Measurements from ENCODE around the gene DRC7. TPM values are rescaled to one million over a fixed set of nuclear protein-coding genes. Genes with fewer than 3 reads are reported as not detected.

DRC7 gene
- total RNA-seq, 1 donor from 2014 or later, result 0.41 TPM

DNA sequence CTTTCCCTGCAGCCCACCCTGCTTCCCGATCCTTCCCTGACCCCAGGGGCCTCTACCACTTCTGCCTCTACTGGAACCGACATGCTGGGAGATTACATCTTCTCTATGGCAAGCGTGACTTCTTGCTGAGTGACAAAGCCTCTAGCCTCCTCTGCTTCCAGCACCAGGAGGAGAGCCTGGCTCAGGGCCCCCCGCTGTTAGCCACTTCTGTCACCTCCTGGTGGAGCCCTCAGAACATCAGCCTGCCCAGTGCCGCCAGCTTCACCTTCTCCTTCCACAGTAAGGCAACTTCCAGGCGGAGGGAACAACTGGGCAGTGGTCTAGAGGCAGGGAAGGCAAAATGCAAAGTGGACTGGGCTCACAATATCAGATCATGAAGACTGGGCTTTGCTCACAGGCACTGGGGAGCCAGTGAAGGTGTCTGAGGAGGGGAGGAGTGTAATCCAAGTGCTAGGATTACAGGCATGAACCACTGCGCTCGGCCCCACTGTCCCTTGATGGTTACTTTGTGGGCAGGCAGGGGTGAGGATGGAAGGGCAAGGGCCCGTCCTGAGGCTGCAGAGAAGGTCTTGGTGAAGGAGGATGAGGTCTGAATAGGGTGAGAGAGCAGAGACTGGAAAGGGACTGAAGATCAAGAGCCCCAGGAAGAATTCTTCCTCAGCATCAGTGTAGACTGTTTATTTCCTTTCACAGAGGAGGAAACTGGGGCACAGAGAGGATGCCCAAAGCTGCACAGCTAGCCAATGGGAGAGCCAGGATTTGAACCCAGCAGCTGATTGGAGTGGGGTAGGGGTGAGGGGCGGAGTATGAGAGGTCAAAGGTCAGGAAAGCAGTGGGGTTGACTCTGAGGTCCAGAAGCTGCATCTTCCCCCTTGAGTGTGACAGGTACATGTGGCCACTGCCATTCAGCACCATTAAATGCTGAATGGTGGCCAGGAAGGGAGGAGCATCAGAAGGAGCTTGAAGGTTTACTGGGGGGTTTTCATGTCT, 43.0 kb upstream of the DRC7 start:
- H2AFZ ChIP-seq (replicated peaks), result no peak overlapping the region
- H3K4me2 ChIP-seq, result no peak overlapping the region
- no peaks in the 10 kb centered on the region for H3F3A ChIP-seq (ENCODE audit: low read depth)
- H3K27me3 ChIP-seq, result no peaks in the 10 kb centered on the region
- TF ChIP-seq, protein P1, sequence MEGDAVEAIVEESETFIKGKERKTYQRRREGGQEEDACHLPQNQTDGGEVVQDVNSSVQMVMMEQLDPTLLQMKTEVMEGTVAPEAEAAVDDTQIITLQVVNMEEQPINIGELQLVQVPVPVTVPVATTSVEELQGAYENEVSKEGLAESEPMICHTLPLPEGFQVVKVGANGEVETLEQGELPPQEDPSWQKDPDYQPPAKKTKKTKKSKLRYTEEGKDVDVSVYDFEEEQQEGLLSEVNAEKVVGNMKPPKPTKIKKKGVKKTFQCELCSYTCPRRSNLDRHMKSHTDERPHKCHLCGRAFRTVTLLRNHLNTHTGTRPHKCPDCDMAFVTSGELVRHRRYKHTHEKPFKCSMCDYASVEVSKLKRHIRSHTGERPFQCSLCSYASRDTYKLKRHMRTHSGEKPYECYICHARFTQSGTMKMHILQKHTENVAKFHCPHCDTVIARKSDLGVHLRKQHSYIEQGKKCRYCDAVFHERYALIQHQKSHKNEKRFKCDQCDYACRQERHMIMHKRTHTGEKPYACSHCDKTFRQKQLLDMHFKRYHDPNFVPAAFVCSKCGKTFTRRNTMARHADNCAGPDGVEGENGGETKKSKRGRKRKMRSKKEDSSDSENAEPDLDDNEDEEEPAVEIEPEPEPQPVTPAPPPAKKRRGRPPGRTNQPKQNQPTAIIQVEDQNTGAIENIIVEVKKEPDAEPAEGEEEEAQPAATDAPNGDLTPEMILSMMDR (IDR thresholded peaks at IDR 0.05), result no peak
- TF ChIP-seq EZH2phosphoT487 (IDR thresholded peaks at IDR 0.05), result no peak
- TF ChIP-seq EZH2 (IDR thresholded peaks at IDR 0.05), result no peak
- H3K4me3 ChIP-seq, result no peak overlapping the region
- no peak overlapping the region for H3K9ac ChIP-seq
- no peak overlapping the region for H3K4me3 Mint-ChIP-seq
- DNase-seq (ENCODE audit: low spot score), result no peak
- no peaks in the 10 kb centered on the region for H3K9me3 ChIP-seq (ENCODE audit: low read depth)
- no peaks in the 10 kb centered on the region for H3K36me3 ChIP-seq
- H3K27ac ChIP-seq, result no peak overlapping the region
- no peaks in the 10 kb centered on the region for H4K20me1 ChIP-seq (ENCODE audit: low read depth)
- H3K4me1 ChIP-seq, result peaks cover 9% of the 10 kb centered on the region
- H3K4me1 Mint-ChIP-seq, result peaks cover 17% of the 10 kb centered on the region
- peaks cover 4% of the 10 kb centered on the region for H3K36me3 Mint-ChIP-seq
- no peaks in the 10 kb centered on the region for H3K9me3 Mint-ChIP-seq
- H3K27me3 Mint-ChIP-seq (ENCODE audit: insufficient read depth, low read depth), result peaks cover 7% of the 10 kb centered on the region
- H3K27ac Mint-ChIP-seq, result peak overlapping the region; percentile 9
- no peaks in the 10 kb centered on the region for H3K79me2 ChIP-seq (ENCODE audit: low read depth)

GRCh38 chr16:57652695-57653471, 41.7 kb upstream of the DRC7 start:
- H3K4me3 ChIP-seq, result no peak overlapping the region
- no peaks in the 10 kb centered on the region for H3K36me3 ChIP-seq
- Mint-ChIP-seq H3K36me3 (peaks cover 4% of the 10 kb centered on the region), H3K27me3 (ENCODE audit: insufficient read depth, low read depth) (peaks cover 4% of the 10 kb centered on the region), H3K4me3 (no peak overlapping the region), H3K27ac (no peak overlapping the region), H3K4me1 (peaks cover 12% of the 10 kb centered on the region), H3K9me3 (no peaks in the 10 kb centered on the region)
- H3K9ac ChIP-seq, result no peak overlapping the region
- no peaks in the 10 kb centered on the region for H3F3A ChIP-seq (ENCODE audit: low read depth)
- no peaks in the 10 kb centered on the region for H3K27me3 ChIP-seq
- no peaks in the 10 kb centered on the region for H3K79me2 ChIP-seq (ENCODE audit: low read depth)
- no peaks in the 10 kb centered on the region for H4K20me1 ChIP-seq (ENCODE audit: low read depth)
- TF ChIP-seq EZH2 (IDR thresholded peaks at IDR 0.05) (no peak), EZH2phosphoT487 (IDR thresholded peaks at IDR 0.05) (no peak)
- TF ChIP-seq, protein P1 (IDR thresholded peaks at IDR 0.05), result no peak
- DNase-seq (ENCODE audit: low spot score), result no peak
- peak overlapping the region; percentile 12 for H3K4me2 ChIP-seq
- H2AFZ ChIP-seq (replicated peaks), result no peak overlapping the region
- H3K27ac ChIP-seq, result no peak overlapping the region
- H3K9me3 ChIP-seq (ENCODE audit: low read depth), result no peaks in the 10 kb centered on the region
- H3K4me1 ChIP-seq, result peaks cover 9% of the 10 kb centered on the region

GRCh38 chr16:57653936-57654335, 40.7 kb upstream of the DRC7 start:
- no peak overlapping the region for H3K4me2 ChIP-seq
- no peak overlapping the region for H3K4me3 Mint-ChIP-seq
- no peak overlapping the region for H3K4me3 ChIP-seq
- no peak overlapping the region for H3K9ac ChIP-seq
- no peaks in the 10 kb centered on the region for H3K36me3 ChIP-seq
- H3K9me3 Mint-ChIP-seq, result no peaks in the 10 kb centered on the region
- peaks cover 4% of the 10 kb centered on the region for H3K36me3 Mint-ChIP-seq
- no peak overlapping the region for H3K27ac ChIP-seq
- H3K4me1 Mint-ChIP-seq, result peaks cover 12% of the 10 kb centered on the region
- peaks cover 9% of the 10 kb centered on the region for H3K4me1 ChIP-seq
- H3K27ac Mint-ChIP-seq, result peak overlapping the region; percentile 82
- H4K20me1 ChIP-seq (ENCODE audit: low read depth), result no peaks in the 10 kb centered on the region
- no peaks in the 10 kb centered on the region for H3K9me3 ChIP-seq (ENCODE audit: low read depth)
- peaks cover 2% of the 10 kb centered on the region for H3K27me3 Mint-ChIP-seq (ENCODE audit: insufficient read depth, low read depth)
- H2AFZ ChIP-seq (replicated peaks), result no peak overlapping the region
- H3K27me3 ChIP-seq, result no peaks in the 10 kb centered on the region
- H3K79me2 ChIP-seq (ENCODE audit: low read depth), result no peaks in the 10 kb centered on the region
- no peak for DNase-seq (ENCODE audit: low spot score)
- TF ChIP-seq EZH2phosphoT487 (IDR thresholded peaks at IDR 0.05) (no peak), EZH2 (IDR thresholded peaks at IDR 0.05) (no peak)
- TF ChIP-seq, protein P1 (IDR thresholded peaks at IDR 0.05), result no peak
- H3F3A ChIP-seq (ENCODE audit: low read depth), result no peaks in the 10 kb centered on the region

All from neural progenitor cell (in vitro differentiated cells).